ENCODE data around the gene FKRP. TPM values are rescaled to one million over a fixed set of nuclear protein-coding genes. Genes with fewer than 3 reads are reported as not detected.

FKRP gene
- total RNA-seq, 1 experiment from 2014 or later, result 19.4 TPM

- no peak for TF ChIP-seq FOSL1 (IDR thresholded peaks at IDR 0.05; ENCODE audit: low read depth)
- no peak for TF ChIP-seq POLR2A (IDR thresholded peaks at IDR 0.05; ENCODE audit: borderline replicate concordance, extremely low read depth, insufficient read depth, insufficient read length)
Observed at GRCh38 chr19:46730595-46730994, 15.3 kb upstream of the FKRP start (continued).

GRCh38 chr19:46731007-46731501 lies 14.8 kb upstream of the FKRP start:
- H3K9me2 ChIP-seq (ENCODE audit: insufficient read depth), result no peaks in the 10 kb centered on the region
- no peak overlapping the region for H2AFZ ChIP-seq (ENCODE audit: low read depth, low read length, poor library complexity, severe bottlenecking)
- H3K79me2 ChIP-seq (ENCODE audit: insufficient read depth, low read length), result peaks cover 90% of the 10 kb centered on the region
- H3K4me1 ChIP-seq (ENCODE audit: control insufficient read depth in 1 of 2, insufficient read depth in 2 of 2, low read length in 2 of 2), result peaks cover 0 to 16% of the 10 kb centered on the region in 2 experiments; a peak in 2 of 4 replicates
- H3K4me3 ChIP-seq (replicated peaks in 1 of 2; ENCODE audit: low read depth in 1 of 2, low read length in 2 of 2), result no peak overlapping the region
- TF ChIP-seq SIN3A (IDR thresholded peaks at IDR 0.05; ENCODE audit: low read depth) (no peak), JUND (IDR thresholded peaks at IDR 0.05) (no peak), POLR2AphosphoS5 (IDR thresholded peaks at IDR 0.05; ENCODE audit: low read depth, low read length) (no peak), ATF3 (IDR thresholded peaks at IDR 0.05) (no peak), CTCF (IDR thresholded peaks at IDR 0.05 in 2 of 3, conservative IDR thresholded peaks at IDR 0.05 in 1 of 3; ENCODE audit: borderline replicate concordance in 1 of 3, insufficient read depth in 1 of 3, low read depth in 2 of 3, low read length in 2 of 3) (no peak), ZFX (IDR thresholded peaks at IDR 0.05) (no peak), POLR2A (IDR thresholded peaks at IDR 0.05; ENCODE audit: borderline replicate concordance, extremely low read depth, insufficient read depth, insufficient read length) (no peak), ELF1 (IDR thresholded peaks at IDR 0.05; ENCODE audit: borderline replicate concordance, low read depth) (no peak)
- intact Hi-C loops (cut with micrococcal nuclease), result no loop called here
- no peak overlapping the region for H3K9ac ChIP-seq (ENCODE audit: low read length)
- peaks cover 51 to 54% of the 10 kb centered on the region in 2 experiments for H3K36me3 ChIP-seq (ENCODE audit: control insufficient read depth in 1 of 2, insufficient read depth in 2 of 2, low read length in 2 of 2)
- no peak for DNase-seq (ENCODE audit: low read depth, low spot score)
- BruUV-seq (replicated peaks), result no TSS peak
- peaks cover 9% of the 10 kb centered on the region; the same call in 1 of the 2 replicates for H4K20me1 ChIP-seq (ENCODE audit: insufficient read depth)
- H3K4me2 ChIP-seq (ENCODE audit: low read length), result no peak overlapping the region
- ChIA-PET POLR2A (no interaction called here), RAD21 (ENCODE audit: low non-redundant PET in 1 of 2, low total read pairs in 2 of 2, uncharacterized antibody in 2 of 2, unreplicated experiment in 2 of 2) (no interaction called here), CTCF (interaction anchor here (0.6 to 1.3 kb wide), 3 partner anchors 17 to 419 kb away, joined by 3 to 4 read pairs (median 4); partner anchors contain the start of gene DACT3)
- ATAC-seq, result peak; percentile 35
- no peaks in the 10 kb centered on the region for H3K9me3 ChIP-seq (ENCODE audit: control insufficient read depth in 1 of 2, insufficient read depth in 1 of 2, low read depth in 1 of 2, low read length in 2 of 2)
- H3K27me3 ChIP-seq (ENCODE audit: insufficient read depth, low read length), result no peaks in the 10 kb centered on the region
- H3K27ac ChIP-seq (ENCODE audit: low read depth, low read length), result peak overlapping the region; percentile 28; the same call in 1 of the 2 replicates
